ENCODE results near the gene OXGR1.

GRCh38 chr13:97005625-97006262 is 11.5 kb upstream of the OXGR1 start:
- TF ChIP-seq CTCF (IDR thresholded peaks at IDR 0.05) (no peak), POLR2AphosphoS5 (IDR thresholded peaks at IDR 0.05; ENCODE audit: insufficient read depth in 1 of 2, low read depth in 1 of 2) (no peak)

Data from vagina (tissue), 2 donors.